Neural progenitor cell (in vitro differentiated cells): Measurements from ENCODE around the gene RBCK1. TPM values are rescaled to one million over a fixed set of nuclear protein-coding genes. Genes with fewer than 3 reads are reported as not detected.

ENCODE experiments used
- DNase-seq: peaks from one replicate; pipeline ENCODE4 v3.0.0-alpha.2; 2016; ENCODE audit warnings: low spot score
- H2AFZ ChIP-seq: fragments of 200-600 bp; sonication (generic); replicated peaks from 2 replicates; pipeline ENCODE4 v1.6.1; 2016; ENCODE audit warnings: antibody characterized with exemption
- H3F3A ChIP-seq: fragments of 200-600 bp; sonication (generic); 2 replicates; pipeline ENCODE4 v1.6.1; 2016; ENCODE audit warnings: antibody characterized with exemption, low read depth
- H3K27ac ChIP-seq: fragments of 200-600 bp; sonication (generic); 2 replicates; pipeline ENCODE4 v1.5.1; 2016; ENCODE audit warnings: mild to moderate bottlenecking
- H3K27me3 ChIP-seq: fragments of 200-600 bp; sonication (generic); 2 replicates; pipeline ENCODE4 v1.6.1; 2016; ENCODE audit warnings: mild to moderate bottlenecking, moderate library complexity
- H3K36me3 ChIP-seq: fragments of 200-600 bp; sonication (generic); 2 replicates; pipeline ENCODE4 v1.5.1; 2016
- H3K4me1 ChIP-seq: fragments of 200-600 bp; sonication (generic); 2 replicates; pipeline ENCODE4 v1.6.1; 2016; ENCODE audit warnings: mixed run types
- H3K4me2 ChIP-seq: fragments of 200-600 bp; sonication (generic); 2 replicates; pipeline ENCODE4 v1.6.1; 2016
- H3K4me3 ChIP-seq: fragments of 200-600 bp; sonication (generic); 2 replicates; pipeline ENCODE4 v1.5.1; 2016
- H3K79me2 ChIP-seq: fragments of 200-600 bp; sonication (generic); 2 replicates; pipeline ENCODE4 v1.6.1; 2016; ENCODE audit warnings: low read depth
- H3K9ac ChIP-seq: fragments of 200-600 bp; sonication (generic); 2 replicates; pipeline ENCODE4 v1.6.1; 2016
- H3K9me3 ChIP-seq: fragments of 200-600 bp; sonication (generic); 2 replicates; pipeline ENCODE4 v1.5.1; 2016; ENCODE audit warnings: low read depth
- H4K20me1 ChIP-seq: fragments of 200-600 bp; sonication (generic); 2 replicates; pipeline ENCODE4 v1.6.1; 2016; ENCODE audit warnings: low read depth
- H3K27ac Mint-ChIP-seq: 3 replicates; pipeline ENCODE4 v1.8.0; 2021; ENCODE audit warnings: mixed read lengths
- H3K27me3 Mint-ChIP-seq: 2 replicates; pipeline ENCODE4 v1.8.0; 2022; ENCODE audit warnings: low read depth, mild to moderate bottlenecking, inconsistent platforms, moderate library complexity, mixed read lengths; ENCODE audit not compliant: insufficient read depth
- H3K36me3 Mint-ChIP-seq: 3 replicates; pipeline ENCODE4 v1.8.0; 2021; ENCODE audit warnings: mixed read lengths
- H3K4me1 Mint-ChIP-seq: 3 replicates; pipeline ENCODE4 v1.8.0; 2021; ENCODE audit warnings: mixed read lengths
- H3K4me3 Mint-ChIP-seq: 3 replicates; pipeline ENCODE4 v1.8.0; 2021; ENCODE audit warnings: mild to moderate bottlenecking, moderate library complexity, mixed read lengths
- H3K9me3 Mint-ChIP-seq: 3 replicates; pipeline ENCODE4 v1.8.0; 2020; ENCODE audit warnings: mixed read lengths
- EZH2 ChIP-seq: fragments of 200-600 bp; sonication (generic); IDR thresholded peaks from 2 replicates; pipeline ENCODE4 v1.6.1; 2017; ENCODE audit warnings: antibody characterized with exemption, mild to moderate bottlenecking, moderate library complexity
- EZH2phosphoT487 ChIP-seq: fragments of 200-600 bp; sonication (generic); IDR thresholded peaks from 2 replicates; pipeline ENCODE4 v1.6.1; 2017; ENCODE audit warnings: antibody characterized with exemption
- total RNA-seq: library from RNA; depleted of rRNA; stranded (reverse); fragments of >200 nt; gene quantifications from 2 replicates; pipeline ENCODE4 v1.2.3, GENCODE V29; 2015; ENCODE audit warnings: low replicate concordance
- TF ChIP-seq, protein P1 (sequence below): fragments of 200-600 bp; sonication (generic); IDR thresholded peaks from 2 replicates; pipeline ENCODE4 v1.5.1; 2017; ENCODE audit warnings: antibody characterized with exemption, mild to moderate bottlenecking

The RBCK1 gene
- total RNA-seq, 1 donor from 2014 or later = 24.3 TPM

DNA sequence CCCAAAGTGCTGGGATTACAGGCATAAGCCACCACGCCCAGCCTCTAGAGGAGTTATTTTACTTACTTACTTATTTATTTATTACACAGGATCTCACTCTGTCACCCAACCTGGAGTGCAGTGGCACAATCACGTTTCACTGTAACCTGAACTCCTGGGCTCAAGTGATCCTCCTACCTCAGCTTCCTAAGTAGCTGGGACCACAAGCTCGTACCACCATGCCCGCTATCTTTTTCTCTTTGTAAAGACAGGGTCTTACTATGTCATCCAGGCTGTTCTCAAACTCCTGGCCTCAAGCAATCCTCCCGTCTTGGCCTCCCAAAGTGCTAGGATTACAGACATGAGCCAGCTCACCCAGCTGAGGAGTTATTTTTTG lies 29.1 kb upstream of the RBCK1 start:
- no peak overlapping the region for H3K27ac Mint-ChIP-seq
- peaks cover 21% of the 10 kb centered on the region for H3K27me3 Mint-ChIP-seq
- peaks cover 6% of the 10 kb centered on the region for H4K20me1 ChIP-seq
- H3K4me3 ChIP-seq = no peak overlapping the region
- H3K4me2 ChIP-seq = no peak overlapping the region
- H3F3A ChIP-seq = peaks cover 14% of the 10 kb centered on the region
- H3K9ac ChIP-seq = no peak overlapping the region
- no peaks in the 10 kb centered on the region for H3K9me3 ChIP-seq
- peaks cover 38% of the 10 kb centered on the region for H3K27me3 ChIP-seq
- no peaks in the 10 kb centered on the region for H3K4me1 ChIP-seq
- H3K4me1 Mint-ChIP-seq = peaks cover 3% of the 10 kb centered on the region
- no peaks in the 10 kb centered on the region for H3K36me3 Mint-ChIP-seq
- H3K79me2 ChIP-seq = no peaks in the 10 kb centered on the region
- no peaks in the 10 kb centered on the region for H3K36me3 ChIP-seq
- H3K27ac ChIP-seq = no peak overlapping the region
- TF ChIP-seq EZH2 (no peak), EZH2phosphoT487 (no peak)
- TF ChIP-seq, protein P1, sequence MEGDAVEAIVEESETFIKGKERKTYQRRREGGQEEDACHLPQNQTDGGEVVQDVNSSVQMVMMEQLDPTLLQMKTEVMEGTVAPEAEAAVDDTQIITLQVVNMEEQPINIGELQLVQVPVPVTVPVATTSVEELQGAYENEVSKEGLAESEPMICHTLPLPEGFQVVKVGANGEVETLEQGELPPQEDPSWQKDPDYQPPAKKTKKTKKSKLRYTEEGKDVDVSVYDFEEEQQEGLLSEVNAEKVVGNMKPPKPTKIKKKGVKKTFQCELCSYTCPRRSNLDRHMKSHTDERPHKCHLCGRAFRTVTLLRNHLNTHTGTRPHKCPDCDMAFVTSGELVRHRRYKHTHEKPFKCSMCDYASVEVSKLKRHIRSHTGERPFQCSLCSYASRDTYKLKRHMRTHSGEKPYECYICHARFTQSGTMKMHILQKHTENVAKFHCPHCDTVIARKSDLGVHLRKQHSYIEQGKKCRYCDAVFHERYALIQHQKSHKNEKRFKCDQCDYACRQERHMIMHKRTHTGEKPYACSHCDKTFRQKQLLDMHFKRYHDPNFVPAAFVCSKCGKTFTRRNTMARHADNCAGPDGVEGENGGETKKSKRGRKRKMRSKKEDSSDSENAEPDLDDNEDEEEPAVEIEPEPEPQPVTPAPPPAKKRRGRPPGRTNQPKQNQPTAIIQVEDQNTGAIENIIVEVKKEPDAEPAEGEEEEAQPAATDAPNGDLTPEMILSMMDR = no peak
- H3K9me3 Mint-ChIP-seq = no peaks in the 10 kb centered on the region
- peak overlapping the region; percentile 41 for H3K4me3 Mint-ChIP-seq
- H2AFZ ChIP-seq = no peak overlapping the region
- DNase-seq = no peak

DNA sequence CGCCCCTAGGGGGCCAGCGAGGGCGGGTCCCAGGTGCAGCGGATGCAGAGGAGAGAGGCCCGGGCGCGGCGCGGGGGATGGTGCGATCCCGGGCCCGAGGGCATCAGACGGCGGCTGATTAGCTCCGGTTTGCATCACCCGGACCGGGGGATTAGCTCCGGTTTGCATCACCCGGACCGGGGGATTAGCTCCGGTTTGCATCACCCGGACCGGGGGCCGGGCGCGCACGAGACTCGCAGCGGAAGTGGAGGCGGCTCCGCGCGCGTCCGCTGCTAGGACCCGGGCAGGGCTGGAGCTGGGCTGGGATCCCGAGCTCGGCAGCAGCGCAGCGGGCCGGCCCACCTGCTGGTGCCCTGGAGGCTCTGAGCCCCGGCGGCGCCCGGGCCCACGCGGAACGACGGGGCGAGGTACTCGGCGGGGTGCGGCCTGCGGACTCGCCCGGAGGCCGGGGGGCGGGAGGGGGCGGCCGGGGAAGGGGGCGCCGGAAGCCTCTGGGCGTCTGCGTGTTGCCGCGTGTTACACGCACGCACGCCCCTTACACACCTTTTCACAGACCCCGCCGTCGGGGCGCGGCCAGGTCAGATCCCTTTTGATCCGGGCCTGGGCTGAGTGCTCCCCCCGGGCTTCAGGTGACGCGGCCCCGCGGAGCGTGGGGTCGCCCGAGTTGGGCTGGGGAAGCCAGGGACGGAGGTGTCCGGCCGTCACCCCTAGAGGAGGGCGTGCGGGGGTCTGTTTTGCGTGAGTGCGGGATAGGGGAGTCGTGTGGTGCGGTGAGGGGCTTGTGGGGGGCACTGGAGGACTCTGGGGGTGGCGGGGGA lies 27.1 kb upstream of the RBCK1 start:
- Mint-ChIP-seq H3K27me3 (peaks cover 22% of the 10 kb centered on the region), H3K36me3 (no peaks in the 10 kb centered on the region), H3K4me1 (peaks cover 3% of the 10 kb centered on the region), H3K27ac (no peak overlapping the region), H3K9me3 (no peaks in the 10 kb centered on the region), H3K4me3 (peak overlapping the region; percentile 83)
- H3K79me2 ChIP-seq = no peaks in the 10 kb centered on the region
- H3F3A ChIP-seq = peaks cover 14% of the 10 kb centered on the region
- H3K4me1 ChIP-seq = no peaks in the 10 kb centered on the region
- H3K9me3 ChIP-seq = no peaks in the 10 kb centered on the region
- H3K27ac ChIP-seq = no peak overlapping the region
- H3K4me2 ChIP-seq = peak overlapping the region; percentile 90
- peaks cover 6% of the 10 kb centered on the region for H4K20me1 ChIP-seq
- H3K27me3 ChIP-seq = peaks cover 38% of the 10 kb centered on the region
- no peaks in the 10 kb centered on the region for H3K36me3 ChIP-seq
- TF ChIP-seq, protein P1 = peak; percentile 19
- TF ChIP-seq EZH2 = no peak
- TF ChIP-seq EZH2phosphoT487 = no peak
- peak; percentile 79 for DNase-seq
- peak overlapping the region; percentile 12 for H2AFZ ChIP-seq
- no peak overlapping the region for H3K9ac ChIP-seq
- peak overlapping the region; percentile 67 for H3K4me3 ChIP-seq

DNA sequence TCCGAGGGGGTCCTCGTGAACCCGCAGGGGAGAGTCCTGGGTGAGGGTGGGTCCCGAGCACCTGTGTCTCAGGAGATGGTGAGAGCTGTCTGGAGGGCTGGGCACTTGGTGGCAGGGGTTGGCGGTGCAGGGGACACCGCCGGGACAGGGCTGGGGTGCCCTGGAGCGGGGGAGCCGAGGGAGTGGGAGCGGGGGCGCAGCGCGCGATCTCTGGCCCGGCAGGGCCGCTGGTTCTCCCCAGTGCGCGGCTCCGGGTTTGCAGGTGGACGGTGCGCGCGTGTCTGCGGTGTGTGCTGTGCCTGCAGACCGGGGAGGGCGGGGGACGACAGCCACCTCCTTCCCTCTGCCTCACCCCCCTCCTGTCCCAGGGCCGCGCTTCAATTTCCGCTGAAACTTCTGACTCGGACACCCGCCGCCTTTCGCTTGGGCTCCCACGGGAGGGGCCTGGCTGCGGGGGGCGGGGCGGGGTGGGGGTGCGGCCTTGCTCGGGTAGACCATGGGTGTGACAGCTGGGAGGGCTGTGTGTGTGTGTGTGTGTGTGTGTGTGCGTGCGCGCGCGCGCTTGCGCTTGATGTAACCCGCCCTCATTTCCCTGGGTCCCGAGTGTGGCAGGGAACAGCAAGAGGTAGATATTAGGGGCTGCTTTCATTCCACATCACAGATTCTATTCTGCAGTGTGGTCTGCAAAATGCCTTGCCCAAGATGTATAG lies 26.4 kb upstream of the RBCK1 start:
- H4K20me1 ChIP-seq = peaks cover 6% of the 10 kb centered on the region
- peak; percentile 62 for DNase-seq
- Mint-ChIP-seq H3K27ac (no peak overlapping the region), H3K27me3 (peaks cover 22% of the 10 kb centered on the region), H3K36me3 (no peaks in the 10 kb centered on the region), H3K9me3 (no peaks in the 10 kb centered on the region), H3K4me1 (peaks cover 3% of the 10 kb centered on the region), H3K4me3 (peak overlapping the region; percentile 85)
- no peak overlapping the region for H3K9ac ChIP-seq
- H3K27ac ChIP-seq = no peak overlapping the region
- no peaks in the 10 kb centered on the region for H3K9me3 ChIP-seq
- peak overlapping the region; percentile 90 for H3K4me2 ChIP-seq
- peak overlapping the region; percentile 12 for H2AFZ ChIP-seq
- H3K79me2 ChIP-seq = no peaks in the 10 kb centered on the region
- H3K36me3 ChIP-seq = no peaks in the 10 kb centered on the region
- H3F3A ChIP-seq = peaks cover 14% of the 10 kb centered on the region
- TF ChIP-seq EZH2phosphoT487 = no peak
- no peak for TF ChIP-seq EZH2
- TF ChIP-seq, protein P1 = no peak
- H3K4me1 ChIP-seq = no peaks in the 10 kb centered on the region
- peak overlapping the region; percentile 67 for H3K4me3 ChIP-seq
- H3K27me3 ChIP-seq = peaks cover 38% of the 10 kb centered on the region
